NCI-H460 (cell line): Measurements from ENCODE around the gene XKR7. TPM values are rescaled to one million over a fixed set of nuclear protein-coding genes. Genes with fewer than 3 reads are reported as not detected.
"Not testable (repeated sequence)": the region's sequence is repeated elsewhere in the genome, so short reads cannot be mapped to it uniquely, and the experiment has no call there.

Source experiments
- DNase-seq: peaks from one replicate; pipeline ENCODE4 v3.0.0-alpha.2; 2016; ENCODE audit warnings: low read depth; ENCODE audit errors: extremely low read depth
- total RNA-seq: library from RNA; depleted of rRNA; stranded (reverse); fragments of >200 nt; shearing (Covaris generic); gene quantifications from 2 replicates; pipeline ENCODE4 v1.2.3, GENCODE V29; 2014

XKR7 gene
- total RNA-seq, 1 experiment from 2014 or later: not detected

DNA sequence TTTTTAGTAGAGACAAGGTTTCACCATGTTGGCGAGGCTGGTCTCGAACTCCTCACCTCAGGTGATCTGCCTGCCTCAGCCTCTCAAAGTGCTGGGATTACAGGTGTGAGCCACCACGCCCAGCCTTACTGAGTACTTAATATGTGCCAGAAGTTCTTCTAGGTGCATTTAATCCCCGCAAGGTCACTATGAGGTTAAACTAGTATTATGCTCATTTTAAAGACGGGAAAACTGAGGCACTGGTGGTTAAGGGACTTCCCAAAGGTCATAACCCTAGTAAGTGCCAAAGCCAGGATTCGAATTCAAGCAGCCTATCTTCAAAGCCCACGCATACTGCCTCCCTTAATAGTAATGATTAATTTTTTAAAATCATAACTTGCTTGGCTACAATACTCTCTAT is 41.6 kb downstream of the XKR7 start:
- DNase-seq: no peak

DNA sequence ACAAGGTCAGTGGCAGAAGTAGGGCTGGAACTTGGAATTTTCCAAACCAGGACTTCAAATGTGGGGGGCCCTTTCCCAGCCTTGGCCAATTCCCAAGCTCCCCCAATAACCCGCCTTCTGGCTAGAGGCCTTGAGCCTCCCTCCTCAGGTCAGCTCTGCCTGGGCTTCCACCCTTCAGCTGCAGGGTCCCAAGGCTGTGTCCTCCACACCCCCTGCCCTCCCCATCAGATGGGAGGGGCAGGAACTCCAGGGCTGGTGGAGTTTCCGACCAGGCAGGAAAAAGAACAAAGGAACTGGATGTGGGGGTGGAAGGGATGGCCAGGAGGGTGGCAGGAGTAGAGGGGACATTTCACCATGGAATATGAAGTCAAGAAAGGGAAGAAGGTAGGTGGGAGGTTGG is 42.1 kb downstream of the XKR7 start, which contains the start of gene CCM2L:
Gene CCM2L (plus strand): TSS at position 338 of the 400 bp plus-strand sequence. CDS start 17 bp downstream, at position 355.
- DNase-seq: no peak

DNA sequence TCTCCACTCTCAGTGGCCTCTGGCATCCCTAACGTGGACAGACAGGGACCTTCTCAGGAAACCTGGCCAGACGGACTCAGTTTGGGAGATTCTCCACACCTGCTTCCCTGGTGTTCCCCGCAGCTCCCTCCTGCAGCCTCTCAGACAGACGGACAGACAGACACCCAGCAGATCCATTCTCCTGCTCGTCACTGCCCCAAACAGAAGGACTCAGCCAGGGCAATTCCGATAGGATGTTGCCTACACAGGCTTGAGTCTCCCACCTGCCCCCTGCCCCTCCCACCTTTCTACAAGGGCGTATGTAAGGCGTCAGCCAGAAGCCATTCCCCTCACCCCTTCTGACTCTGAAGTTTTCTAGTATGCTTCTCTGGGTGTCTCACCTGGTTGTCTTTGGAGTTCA is 42.7 kb downstream of the XKR7 start:
- no peak for DNase-seq

DNA sequence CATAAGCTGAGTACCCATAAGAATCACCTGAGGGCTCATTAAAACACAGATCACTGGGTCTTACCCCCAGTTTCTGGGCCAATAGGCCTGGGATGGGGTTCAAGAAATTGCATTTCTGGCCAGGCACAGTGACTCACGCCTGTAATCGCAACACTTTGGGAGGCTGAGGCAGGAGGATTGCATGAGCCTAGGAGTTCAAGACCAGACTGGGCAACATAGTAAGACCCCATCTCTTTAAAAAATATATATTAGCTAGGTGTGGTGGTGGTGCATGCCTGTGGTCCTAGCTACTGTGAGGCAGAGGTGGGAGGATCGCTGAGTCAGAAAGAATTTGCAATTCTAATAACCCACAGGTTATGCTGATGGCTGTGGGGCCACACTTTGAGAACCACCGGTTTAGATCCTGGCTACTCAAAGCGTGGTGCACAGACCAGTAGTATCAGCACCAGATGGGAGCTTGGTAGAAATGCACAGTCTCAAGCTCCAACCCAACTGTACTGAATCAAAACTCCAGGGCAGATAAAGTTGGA is 44.3 kb downstream of the XKR7 start:
- no peak for DNase-seq

DNA sequence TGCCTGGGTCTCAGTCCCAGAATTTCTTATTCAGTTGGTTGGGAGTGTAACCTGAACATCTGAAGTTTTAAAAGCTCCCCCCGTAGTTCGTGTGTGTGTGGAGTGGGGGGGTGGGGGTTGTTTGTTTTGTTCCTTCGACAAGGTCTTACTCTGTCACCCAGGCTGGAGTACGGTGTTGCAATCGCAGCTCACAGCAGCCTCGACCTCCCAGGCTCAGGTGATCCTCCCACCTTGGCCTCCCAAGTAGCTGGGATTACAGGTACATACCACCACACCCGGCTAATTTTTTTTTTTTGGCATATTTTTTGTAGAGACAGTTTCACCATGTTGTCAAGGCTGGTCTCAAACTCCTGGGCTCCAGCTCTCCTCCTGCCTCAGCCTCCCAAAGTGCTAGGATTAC is 45.4 kb downstream of the XKR7 start:
- DNase-seq: no peak

DNA sequence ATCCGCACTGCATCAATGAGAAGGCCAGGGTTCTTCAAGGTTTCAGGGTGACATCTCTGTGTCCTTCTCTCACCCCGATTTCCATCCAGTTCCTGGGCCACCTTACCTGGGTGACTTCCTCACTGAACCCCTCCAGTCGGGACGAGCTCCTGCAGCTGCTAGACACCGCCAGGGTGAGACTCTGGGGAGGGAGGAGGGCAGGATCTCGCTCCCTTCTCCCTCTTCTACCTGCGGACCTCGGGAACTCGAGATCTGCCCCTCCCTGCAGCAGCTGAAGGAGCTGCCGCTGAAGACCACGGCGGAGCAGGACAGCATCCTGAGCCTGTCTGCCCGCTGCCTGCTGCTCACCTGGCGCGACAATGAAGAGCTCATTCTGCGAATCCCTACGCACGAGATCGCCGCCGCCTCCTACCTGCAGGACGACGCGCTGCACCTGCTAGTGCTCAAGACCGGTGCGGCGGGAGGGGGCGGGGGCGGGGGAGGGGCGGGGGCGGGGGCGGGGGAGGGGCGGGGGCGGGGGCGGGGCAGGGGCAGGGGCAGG is 49.8 kb downstream of the XKR7 start:
- DNase-seq: no peak

DNA sequence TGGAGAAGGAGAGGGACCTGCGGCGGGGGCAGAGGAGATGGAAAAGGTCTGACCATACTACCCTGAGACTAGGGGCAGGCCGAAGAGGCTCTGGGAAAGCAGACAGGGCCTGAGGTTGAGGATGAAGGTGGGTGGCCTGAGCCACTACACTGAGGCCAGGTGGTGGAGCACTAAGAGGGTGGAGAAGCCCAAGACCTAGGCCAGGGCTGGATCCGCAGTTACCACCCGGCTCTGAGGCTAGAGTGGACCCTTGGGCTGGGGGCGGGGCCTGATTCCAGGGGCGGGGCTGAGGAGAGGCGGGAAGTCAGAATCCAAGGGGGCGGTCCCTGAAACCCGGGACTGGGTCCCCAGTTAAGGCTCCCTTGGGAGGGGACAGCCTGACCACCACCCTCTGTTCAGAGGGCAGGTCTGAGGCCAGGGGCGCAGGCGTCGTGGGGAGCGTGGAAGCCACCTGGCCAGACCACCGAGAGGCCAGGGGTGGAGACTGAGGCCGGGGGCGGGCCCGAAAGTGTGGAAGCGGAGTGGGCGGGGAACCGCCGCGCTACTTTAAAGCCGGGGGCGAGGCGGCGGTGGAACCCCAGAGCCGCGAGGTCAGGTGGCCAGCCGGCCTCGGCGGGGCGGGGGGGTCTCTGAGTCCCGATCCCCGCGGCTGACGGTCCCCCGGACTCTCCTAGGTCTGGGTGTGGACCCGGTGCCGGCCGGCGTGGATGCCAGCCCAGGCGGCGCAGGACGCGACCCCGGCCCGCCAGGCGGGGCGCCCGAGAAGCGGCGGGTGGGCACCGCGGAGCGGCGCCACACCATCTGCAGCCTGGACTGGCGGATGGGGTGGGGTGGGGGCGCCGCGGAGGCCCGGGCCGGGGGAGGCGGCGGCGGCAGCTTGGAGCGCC is 50.6 kb downstream of the XKR7 start:
- no peak for DNase-seq

DNA sequence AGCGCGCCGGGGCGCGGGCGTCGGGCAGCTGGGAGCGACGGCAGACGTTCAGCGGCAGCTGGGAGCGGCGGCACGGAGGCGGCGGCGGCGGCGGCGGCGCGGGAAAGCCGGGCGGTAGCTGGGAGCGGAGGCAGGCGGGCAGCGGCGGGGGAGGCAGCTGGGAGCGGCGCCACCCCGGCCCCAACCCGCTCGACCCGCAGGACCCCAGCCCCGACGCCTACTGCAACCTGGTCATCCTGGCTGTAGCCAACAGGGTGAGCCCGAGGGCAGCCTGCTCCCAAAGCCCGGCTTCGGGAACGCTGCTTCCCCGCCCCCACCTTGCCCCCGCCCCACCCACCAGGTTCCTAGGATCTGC is 51.2 kb downstream of the XKR7 start:
- DNase-seq: no peak

DNA sequence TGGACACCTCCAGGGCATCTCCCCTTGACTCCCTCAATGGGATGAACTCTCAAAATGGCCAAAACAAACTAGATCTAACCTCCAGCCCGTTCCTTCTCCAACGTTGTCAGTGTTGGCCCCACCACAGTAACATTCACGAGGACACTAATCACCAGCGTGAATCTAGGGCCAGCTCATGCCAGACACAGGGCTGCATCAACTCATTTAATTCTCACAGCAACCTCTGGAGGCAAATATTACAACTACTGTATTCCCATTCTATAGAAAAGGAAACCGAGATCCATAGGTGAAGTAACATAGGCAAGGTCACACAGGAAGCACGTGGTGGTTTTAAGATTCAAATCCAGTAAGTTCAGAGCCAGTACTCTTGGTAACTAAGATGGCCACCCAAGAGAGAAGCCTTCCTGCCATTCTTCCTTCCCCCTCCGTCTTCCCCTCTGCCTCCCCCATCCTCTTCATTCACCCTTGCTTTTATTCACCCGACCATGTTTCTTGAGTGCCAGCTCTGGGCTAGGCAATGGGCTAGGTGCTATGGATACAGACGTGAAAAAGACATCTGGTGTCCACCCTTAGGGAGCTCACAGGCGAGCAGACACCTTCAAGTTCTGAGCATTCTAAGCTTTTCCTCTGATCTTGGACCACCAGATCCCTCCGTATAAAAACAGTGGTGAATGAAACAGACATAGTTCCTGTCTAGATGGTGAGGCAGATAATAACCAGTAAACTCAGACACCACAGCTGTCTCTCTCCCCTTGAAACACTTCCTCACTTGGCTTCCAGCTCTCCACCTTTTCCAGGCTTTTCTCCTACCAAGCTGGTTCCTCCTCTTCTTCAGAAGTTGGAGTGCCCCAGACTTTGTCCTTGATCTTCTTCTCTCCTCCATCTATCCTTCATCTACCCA is 51.9 kb downstream of the XKR7 start:
- no peak for DNase-seq

DNA sequence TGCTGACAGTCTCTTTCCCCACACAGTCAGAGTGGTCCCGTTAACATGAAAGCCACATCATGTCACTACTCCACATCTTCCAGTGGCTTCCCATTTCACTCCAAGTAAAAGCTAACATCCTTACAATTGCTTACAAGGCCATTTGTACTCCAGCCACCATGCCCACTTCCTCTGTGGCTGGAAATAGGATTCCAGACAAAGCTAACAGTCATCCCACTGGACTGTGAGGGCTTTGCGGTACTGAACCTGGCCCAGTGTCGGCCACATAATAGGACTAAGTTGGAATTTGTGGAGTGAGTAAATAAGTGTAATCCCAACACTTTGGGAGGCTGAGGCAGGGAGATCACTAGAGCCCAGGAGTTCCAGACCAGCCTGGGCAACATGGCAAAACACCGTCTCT is 53.1 kb downstream of the XKR7 start:
- DNase-seq: no peak

DNA sequence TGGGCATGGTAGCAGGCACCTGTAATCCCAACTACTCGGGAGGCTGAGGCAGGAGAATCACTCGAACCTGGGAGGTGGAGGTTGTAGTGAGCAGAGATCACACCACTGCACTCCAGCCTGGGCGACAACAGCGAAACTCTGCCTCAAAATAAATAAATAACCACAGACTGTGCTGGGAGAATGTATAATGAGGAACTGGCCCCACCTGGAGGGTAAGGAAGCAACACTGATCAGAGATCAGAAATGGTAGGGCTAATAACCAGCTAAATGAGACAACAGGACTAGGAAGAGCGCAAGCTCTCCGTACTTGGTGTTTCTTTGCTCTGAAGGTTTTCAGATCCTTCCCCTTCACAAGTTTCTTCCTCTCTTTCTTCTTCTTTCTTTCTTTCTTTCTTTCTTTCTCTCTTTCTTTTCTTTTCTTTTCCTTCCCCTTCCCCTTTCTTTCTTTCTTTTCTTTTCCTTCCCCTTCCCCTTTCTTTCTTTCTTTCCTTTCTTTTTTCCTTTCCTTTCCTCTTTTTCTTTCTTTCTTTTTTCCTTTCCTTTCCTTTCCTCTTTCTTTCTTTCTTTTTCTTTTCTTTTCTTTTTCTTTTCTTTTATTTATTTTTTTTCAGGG is 56.8 kb downstream of the XKR7 start:
- no peak for DNase-seq

DNA sequence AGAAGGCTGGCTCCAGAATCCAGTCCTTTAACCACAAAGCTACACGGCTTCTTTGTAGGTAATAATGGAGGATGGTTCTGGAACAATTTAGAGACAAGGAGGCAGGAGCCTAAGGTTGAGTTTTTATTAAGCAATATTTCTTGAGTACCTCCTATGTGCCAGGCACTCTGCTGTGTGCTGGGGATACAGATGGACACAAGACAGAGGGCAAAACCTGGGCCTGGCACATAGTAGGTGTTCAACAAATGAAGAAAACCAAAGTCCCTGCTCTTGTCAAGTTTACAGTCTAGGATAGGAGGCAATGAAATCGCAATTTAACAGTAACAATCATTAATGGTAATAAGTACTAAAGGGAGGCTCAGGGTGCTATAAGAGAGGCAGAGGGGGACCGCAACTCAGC is 59.7 kb downstream of the XKR7 start:
- no peak for DNase-seq

DNA sequence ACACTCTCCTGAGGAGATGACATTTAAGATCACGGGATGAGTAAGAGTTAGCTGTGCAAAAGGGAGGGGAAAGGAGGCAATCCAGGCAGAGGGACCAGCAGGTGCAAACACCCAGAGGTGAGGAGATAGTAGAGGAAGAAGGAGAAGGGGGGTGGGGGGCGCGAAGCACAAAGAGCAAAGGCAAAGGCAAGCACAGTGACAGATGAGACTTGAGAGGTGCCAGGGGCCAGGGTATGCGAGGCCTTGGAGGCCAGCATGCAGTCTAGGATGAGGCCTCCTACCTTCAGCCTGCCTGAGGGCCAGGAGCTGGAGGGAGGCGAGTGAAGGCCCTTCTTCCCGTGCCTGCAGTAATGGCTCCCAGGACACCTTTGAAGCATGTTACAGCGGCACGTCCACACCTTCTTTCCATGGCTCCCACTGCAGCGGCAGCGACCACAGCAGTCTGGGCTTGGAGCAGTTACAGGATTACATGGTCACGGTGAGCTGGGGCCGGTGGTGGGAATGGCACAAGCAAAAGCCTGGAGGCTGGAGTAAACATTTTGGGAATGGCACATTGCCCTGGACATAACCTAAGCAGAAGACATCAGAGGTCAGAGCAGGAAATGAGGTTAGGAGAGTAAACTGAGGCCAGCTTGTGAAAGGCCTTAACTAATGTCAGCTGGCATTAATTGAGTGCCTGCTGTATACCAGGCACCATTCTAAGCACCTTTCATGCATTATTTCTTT is 60.9 kb downstream of the XKR7 start:
- no peak for DNase-seq

DNA sequence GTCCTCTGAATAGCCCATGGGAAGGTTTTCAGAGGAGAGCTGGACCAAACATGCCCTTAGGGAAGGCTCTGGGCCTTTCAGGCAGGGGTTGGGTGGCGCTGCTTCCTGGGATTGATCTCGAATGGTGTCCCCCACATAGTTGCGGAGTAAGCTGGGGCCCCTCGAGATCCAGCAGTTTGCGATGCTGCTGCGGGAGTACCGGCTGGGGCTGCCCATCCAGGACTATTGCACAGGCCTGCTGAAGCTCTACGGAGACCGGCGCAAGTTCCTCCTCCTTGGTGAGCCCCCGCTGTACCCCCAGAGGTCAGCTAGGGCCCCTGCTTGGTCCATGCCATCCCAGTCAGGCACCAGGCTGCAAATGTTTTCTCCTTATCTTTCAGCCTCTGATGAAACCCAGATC is 61.6 kb downstream of the XKR7 start:
- no peak for DNase-seq

DNA sequence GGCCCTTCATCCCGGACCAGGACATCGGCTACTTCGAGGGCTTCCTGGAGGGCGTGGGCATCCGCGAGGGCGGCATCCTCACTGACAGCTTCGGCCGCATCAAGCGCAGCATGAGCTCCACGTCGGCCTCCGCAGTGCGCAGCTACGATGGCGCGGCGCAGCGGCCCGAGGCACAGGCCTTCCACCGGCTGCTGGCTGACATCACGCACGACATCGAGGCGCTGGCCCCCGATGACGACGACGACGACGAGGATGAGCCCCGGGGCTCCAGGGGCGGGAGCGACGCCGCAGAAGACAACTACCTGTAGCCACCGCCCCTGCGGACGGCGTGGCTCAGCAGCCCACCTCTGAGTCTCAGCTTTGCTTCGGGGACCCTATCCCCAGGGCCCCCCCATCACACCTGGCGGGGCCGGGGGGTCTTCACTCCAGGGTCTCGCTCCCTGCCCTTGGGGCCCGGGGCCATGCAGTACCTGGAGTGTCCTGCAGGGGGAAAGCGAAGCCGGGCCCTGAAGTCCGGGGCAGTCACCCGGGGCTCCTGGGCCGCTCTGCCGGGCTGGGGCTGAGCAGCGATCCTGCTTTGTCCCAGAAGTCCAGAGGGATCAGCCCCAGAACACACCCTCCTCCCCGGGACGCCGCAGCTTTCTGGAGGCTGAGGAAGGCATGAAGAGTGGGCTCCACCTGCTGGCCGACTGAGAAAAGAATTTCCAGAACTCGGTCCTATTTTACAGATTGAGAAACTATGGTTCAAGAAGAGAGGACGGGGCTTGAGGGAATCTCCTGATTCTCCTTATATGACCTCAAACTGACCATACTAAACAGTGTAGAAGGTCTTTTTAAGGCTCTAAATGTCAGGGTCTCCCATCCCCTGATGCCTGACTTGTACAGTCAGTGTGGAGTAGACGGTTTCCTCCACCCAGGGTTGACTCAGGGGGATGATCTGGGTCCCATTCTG is 63.3 kb downstream of the XKR7 start:
- DNase-seq: peak; percentile 80

DNA sequence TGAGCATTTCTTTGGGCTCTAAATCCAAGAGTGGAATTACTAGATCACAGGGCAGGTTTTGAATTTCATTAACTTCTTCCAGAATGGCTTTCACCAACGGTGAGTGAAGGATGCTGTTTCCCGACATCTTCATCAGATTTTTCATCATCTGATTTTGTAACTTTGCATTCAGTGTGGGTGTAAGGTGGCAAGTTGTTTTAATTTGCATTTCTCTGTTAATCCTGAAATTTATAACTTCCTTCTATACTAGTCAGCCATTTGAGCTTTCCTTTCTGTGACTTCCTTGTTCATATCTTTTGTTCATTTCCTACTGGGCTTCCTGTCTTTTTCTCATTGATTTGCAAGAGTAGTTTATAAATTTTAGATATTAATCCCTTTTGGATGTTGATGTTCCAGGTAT is 65.4 kb downstream of the XKR7 start:
- no peak for DNase-seq

DNA sequence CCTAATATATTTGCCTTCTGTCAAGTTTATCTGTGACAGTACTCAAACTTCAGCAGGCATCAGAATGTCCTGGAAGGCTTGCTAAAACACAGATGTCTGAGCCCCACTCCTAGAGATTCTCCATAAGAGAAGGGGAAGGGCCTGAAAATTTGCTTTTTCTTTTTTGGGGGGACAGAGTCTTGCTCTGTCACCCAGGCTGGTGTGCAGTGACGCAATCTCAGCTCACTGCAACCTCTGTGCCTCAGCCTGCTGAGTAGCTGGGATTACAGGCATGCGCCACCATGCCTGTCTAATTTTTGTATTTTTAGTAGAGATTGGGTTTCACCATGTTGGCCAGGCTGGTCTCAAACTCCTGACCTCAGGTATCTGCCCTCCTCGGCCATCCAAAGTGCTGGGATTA is 65.8 kb downstream of the XKR7 start:
- DNase-seq: not testable (repeated sequence)

DNA sequence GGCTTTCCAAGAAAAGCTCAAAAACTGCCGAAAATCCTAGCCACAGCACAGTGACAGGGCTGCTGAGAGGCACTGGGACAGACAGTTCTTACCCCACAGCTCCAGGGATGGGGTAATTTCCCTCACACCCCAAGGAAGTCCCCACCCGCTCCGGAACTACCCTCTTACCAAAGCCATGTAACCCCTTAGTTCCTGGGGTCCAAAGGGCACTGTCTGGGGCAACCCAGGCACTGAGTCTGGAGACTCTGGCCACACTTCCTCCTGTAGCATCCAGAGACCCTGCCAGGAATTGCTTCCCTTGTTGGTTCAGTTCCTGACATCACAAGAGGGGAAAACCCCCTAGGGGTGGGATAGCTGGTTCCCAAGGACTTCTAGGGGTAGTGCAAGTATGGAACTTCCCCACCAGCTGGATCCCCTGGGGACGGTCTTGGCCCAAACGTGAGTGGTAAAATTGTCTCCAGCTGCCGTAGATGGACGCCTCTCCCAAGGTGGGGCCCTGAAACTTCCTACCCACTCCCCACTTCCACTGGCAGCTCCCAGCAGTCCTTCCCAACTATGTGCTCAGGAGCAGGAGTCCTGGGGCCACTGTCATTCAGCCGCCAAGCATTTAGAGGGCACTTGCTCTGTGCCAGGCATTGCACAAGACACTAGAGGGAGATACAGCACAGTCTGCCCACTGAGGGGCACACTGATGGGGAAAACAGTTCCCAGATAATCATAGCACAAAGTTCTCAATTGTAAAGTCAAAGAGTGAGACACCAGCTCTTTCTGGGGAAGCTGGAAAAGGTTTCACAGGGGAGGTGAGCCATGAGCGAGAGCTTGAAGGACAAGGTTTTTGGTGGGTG is 66.9 kb downstream of the XKR7 start:
- no peak for DNase-seq
